Fibroblast of skin of abdomen (primary cell): Measurements from ENCODE around the gene MT1A.

Experiments
- DNase-seq: peaks from one replicate; pipeline ENCODE4 v3.0.0-alpha.2; 2013

The MT1A gene

DNA sequence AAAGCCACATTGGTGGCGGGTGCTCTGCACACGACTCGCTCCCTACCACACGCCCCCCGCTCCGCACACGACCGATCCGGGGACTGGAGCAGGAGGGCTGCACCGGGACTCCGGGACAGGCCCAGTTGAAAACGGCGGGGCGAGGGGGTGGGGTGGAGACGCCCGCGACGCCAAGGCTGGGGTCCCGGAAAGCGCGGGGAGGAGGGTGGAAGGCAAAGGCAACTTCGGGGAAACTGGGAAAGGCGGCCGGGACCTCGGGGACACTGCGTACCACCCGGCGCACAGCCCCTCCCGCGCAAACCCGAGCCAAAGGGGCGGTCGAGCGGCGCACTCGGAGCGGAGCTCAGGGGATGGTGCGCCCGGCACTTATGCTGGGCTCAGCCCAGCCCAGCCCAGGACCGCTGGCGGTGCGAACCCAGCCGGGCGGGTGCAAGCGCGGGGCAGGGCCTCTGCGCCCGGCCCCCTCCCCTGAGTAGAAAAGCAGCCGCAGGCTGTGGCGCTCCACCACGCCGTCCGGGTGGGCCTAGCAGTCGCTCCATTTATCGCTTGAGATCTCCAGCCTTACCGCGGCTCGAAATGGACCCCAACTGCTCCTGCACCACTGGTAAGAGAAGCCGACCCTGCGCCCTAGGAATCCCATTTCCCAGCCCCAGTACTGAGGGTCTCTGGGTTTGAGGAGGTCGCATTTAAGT is 6.2 kb upstream of the MT1A start, which contains the start of gene MT1M:
MT1M (plus strand) TSS at position 504 of the 692 bp plus-strand sequence; CDS start at position 577, 73 bp downstream.
- no peak for DNase-seq

DNA sequence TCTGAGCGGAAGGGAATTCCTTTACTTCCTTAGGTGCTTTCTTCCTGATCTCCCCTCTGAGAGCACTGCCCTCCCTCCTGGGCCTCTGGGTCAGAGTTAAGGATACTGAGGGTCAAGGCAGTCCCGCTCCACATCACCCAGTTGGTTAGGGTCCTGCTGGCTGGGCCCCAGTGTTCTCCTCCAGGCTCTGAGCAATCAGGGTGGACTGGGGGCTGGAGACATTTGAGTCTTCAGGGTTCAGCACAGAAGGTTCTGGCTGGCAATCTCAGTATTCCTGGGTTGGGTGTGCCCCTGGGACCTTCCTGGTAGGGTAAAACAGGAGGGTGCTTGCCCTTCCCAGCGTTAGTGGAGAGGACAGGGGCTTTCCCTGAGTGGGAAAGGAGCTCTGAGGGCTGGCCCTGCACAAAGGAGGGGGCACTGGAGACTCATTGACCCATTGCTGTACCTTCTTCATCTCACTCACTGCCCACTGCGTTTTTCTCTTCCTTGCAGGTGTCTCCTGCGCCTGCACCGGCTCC is 5.6 kb upstream of the MT1A start:
- DNase-seq = no peak

DNA sequence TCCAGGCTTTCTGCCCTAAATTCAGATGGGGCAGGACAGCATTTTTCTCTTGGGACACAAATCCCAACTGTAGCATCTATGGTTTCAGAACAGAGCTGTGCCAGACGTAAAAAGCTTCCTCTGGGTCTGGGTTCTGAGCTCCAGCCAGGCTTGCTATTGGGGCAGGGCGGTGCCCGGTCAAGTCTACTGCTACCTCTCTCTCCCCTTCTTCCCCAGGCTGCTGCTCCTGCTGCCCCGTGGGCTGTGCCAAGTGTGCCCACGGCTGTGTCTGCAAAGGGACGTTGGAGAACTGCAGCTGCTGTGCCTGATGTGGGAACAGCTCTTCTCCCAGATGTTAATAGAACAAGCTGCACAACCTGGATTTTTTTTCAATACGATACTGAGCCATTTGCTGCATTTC is 4.9 kb upstream of the MT1A start:
- DNase-seq = no peak

DNA sequence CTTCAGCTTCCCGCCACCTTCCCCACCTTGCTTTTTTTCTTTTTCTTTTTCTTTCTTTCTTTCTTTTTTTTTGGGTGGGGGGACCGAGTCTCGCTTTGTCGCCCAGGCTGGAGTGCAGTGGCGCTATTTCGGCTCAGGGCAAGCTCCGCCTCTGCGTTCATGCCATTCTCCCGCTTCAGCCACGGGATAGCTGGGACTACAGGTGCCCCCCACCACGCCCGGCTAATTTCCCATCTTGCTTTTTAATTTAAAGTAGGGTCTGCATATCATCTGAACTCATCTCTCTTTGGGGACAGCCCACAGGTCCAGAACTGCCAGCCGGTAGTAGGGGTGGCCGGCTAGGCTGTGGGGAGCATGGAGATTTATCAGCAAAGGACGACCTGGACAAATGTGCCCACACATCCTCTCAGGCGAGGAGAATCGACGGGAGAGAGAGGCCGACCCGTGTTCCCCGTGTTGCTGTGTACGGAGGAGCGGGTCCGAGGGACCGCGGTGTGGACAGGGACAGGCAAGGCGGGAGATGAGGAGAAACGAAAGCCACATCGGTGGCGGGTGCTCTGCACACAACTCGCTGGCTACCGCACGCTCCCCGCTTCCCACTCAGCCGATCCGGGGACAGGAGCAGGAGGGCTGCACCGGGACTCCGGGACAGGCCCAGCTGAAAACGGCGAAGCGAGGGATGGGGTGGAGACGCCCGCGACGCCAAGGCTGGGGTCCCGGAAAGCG is 3.6 kb upstream of the MT1A start:
- DNase-seq = no peak

DNA sequence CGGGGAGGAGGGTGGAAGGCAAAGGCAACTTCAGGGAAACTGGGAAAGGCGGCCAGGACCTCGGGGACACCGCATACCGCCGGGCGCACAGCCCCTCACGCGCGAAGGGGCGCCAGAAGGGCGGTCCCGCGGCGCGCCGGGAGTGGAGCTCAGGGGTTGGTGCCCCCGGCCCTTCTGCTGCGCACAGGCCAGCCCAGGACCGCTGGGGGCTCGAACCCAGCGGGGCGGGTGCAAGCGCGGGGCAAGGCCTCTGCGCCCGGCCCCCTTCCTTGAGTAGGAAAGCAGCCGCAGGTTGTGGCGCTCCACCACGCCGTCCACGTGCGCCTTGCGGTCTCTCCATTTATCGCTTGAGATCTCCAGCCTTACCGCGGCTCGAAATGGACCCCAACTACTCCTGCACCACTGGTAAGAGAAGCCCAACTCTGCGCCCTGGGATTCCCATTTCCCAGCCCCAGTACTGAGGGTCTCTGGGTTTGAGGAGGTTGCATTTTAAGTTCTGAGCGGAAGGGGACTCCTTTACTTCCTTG is 3.0 kb upstream of the MT1A start:
- DNase-seq = no peak

DNA sequence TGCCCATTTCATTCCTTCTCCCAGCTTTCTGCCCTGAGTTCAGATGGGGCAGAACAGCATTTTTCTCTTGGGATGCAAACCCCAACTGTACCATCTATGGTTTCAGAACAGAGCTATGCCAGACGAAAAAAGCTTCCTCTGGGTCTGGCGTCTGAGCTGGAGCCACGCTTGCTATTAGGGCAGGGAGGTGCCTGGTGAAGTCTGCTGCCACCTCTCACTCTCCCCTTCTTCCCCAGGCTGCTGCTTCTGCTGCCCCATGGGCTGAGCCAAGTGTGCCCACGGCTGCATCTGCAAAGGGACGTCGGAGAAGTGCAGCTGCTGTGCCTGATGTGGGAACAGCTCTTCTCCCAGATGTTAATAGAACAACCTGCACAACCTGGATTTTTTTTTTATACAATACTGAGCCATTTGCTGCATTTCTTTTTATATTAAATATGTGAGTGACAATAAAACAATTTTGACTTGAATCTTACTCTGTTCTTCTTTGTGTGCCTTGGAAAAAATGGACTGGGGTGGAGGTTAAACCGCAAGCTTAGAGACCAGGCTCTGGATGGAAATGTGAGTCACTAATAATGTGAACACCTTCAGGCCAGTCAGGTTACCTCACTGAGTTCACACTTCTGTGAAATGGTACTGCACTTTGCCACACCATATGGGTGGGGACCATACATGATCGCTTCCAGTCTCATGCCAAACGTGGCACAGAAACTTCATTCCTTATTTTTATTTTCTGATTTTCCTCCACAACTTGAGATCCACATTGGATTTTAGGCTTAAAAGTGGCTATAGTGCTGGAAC is 1.7 kb upstream of the MT1A start:
- DNase-seq = no peak

DNA sequence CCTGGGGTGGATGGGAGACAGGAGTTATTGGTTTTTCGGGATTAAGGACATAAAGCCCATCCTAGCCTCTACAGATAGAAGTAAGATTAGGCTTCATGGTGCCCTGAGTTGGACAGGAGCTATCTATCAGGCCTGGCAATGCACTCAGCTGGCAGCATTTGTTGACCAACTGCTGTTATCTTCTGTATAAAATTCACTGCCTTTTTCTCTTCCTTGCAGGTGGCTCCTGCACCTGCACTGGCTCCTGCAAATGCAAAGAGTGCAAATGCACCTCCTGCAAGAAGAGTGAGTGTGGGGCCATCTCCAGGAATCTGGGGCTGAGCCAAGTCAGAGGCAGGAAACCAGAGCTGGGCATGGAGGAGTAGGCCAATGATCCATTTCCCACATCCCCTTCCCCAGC is 579 bp downstream of the MT1A start:
- no peak for DNase-seq

DNA sequence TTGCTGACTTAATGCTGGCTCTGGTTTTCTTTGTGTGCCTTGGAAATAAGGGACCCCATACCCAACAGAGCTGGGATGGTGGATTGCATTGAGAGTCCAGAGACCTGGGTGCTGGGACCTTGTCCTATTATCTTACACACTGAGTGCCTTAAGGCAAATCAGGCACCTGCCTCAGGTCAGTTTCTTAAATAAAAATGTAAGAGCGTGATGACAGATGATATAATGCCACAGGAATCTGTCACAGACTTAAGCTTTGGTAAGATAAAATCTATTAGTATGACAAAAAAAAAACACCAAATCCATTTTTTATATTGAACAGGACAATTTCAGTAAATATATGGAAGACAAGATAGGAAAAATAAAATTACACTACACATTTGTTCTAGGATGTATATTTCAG is 1.6 kb downstream of the MT1A start:
- no peak for DNase-seq

DNA sequence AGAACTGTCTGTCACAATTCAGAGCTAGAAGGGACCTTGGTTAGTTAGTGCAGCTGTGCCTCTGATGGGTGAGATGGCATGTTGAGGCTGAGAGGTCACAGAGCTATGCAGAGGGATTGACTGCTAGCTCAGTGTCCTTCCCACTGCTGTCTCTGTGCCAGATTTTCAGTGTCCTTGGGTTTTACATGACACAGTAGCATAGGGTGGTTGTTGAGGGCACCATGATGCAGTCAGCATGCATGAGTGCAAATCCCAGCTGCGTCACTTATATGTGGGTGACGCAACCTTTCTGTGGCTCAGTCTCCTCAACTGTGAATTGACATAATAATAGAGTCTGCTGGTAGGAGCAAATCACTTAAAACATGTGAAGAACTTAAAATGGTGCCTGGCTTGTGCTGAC is 2.7 kb downstream of the MT1A start:
- DNase-seq = no peak

DNA sequence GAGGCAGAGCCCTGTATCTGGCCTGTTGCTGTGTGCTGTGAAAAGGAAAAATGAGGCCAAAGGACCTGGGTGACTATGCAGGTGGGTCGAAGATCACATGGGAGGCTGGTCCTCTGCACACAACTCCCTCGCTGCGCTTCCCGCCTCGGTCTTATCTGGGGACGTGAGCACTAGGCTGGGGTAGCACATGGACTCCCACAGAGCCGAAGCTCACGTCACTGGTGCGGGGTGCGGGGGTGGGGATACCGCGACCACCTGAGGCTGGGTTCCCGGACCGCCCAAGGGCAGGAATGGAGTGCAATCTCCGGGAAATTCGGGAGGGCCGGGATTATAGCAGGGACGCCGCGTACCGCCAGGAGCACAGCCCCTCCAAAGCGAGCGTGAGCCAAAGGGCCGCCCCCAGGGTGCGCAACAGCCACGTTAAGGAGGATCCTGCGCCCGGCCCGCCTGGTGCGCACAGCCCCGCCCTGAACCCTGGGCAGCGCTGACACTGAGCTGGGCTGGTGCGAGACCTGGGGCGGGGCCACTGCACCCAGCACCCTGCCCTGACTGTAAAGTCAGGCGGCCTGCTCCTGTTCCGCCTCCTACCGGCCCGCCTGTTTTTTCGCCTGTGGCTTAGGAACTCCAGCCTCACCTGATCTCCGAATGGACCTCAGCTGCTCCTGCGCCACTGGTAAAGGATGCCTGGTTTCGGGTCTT is 4.8 kb downstream of the MT1A start:
- no peak for DNase-seq

DNA sequence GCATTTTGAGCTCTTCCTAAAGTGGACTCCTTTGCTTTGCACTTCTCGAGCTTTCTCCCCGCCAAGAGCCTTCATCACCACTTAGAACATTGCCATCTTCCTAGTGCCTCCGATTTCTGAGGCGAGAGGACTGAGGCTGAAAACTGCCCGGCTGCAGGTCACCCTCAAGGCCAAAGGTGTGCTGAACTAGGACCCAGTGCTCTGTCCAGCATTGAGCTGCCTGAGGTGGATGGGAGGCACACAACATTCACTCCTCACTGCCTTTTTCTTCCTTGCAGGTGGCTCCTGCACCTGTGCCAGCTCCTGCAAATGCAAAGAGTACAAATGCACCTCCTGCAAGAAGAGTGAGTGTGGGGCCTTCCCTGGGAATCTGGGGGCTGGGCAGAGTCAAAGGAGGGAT is 5.4 kb downstream of the MT1A start:
- no peak for DNase-seq

DNA sequence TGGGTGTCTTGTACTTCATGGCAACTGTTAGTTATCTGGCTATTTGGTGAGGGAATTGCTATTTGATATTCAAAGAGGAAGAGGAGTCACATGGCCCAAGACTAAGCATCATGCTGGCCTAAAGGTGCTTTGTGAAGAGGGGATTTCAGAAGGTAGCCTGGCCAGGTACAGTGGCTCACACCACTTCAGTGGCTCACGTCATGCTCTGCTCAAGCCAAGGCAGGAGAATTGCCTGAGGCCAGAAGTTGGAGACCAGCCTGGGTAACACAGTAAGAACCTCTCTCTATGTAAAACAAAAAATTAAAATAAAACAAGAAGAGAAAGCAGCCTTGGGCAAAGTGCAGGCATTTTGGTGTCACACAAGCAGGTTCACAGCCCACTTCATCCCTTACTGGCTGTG is 6.8 kb downstream of the MT1A start:
- no peak for DNase-seq

DNA sequence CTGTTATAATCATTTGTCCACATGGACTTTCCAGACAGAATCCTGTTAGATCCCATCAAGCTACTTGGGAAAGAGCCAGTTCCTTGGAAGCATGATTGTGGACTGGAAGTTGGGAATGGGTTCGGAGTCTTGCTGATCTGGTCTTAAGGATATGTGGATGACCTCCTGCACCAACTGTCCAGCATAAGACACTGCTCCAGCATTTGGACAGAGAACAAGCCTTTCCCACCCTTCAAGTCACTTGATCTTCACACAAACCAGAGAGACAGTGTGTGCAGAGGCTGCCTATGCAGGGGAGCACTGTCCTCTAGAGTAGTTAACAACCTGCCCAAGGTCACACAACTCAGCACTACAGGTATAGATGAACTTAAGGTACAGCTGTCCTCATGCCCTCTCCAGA is 7.4 kb downstream of the MT1A start:
- DNase-seq = no peak

DNA sequence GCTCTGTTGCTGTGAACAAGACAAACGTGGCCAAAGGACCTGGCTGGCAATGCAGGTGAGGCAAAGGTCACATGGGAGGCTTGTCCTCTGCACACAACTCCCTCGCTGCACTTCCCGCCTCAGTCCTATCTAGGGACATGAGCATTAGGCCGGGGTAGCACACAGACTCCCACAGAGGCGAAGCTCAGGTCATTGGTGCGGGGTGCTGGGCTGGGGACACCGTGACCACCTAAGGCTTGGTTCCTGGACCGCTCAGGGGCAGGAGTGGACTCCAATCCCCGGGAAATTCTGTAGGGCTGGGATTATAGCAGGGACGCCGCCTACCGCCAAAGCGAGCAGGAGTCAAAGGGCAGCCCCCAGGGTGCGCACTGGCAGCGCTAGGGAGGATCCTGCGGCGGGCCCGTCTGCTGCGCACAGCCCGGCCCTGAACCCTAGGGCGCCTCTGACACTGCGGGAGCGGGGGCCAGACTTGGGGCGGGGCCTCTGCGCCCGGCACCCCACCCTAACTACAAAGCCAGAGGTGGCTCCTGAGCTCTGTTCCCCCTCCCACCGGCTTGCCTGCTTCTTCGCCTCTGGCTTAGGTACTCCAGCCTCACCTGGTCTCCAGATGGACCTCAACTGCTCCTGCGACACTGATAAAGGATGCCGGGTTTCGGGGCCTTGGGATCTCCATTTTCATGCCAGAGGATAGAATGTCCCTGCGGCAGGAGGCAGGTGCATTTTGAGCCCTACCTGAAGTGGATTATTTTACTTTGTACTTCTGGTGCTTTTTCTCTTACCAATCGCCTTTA is 9.4 kb downstream of the MT1A start:
- no peak for DNase-seq

DNA sequence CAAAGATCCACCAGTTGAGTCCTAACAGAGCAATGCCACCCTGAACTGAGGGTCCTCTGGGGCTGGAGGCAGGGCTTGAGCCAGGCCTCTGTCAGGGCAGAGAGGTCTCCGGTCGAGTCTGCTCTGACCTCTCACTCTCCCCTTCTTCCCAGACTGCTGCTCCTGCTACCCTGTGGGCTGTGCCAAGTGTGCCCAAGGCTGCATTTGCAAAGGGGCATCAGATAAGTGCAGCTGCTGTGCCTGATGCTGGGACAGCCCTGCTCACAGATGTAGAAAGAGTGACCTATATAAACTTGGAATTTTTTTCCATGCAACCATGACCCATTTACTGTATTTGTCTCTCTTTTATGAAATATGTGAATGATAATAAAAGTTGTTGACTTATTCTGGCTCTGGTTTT is 10.8 kb downstream of the MT1A start:
- DNase-seq = no peak

DNA sequence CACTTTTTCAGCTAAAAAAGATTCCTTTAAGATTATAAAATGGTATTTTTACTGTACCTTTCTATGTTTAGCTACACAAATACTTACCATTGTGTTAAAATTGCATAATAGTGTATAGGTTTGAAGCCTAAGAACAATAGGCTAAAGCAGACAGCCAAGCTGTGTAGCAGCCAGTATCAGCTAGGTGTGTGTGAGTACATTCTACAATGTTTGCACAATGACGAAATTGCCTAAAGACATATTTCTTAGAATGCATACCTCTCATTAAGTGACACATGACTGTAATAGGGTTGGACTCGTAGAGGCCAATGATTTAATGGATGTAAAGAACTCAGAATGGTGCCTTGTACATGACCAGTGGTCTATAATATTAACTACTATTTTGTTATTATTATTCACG is 11.4 kb downstream of the MT1A start:
- DNase-seq = no peak

DNA sequence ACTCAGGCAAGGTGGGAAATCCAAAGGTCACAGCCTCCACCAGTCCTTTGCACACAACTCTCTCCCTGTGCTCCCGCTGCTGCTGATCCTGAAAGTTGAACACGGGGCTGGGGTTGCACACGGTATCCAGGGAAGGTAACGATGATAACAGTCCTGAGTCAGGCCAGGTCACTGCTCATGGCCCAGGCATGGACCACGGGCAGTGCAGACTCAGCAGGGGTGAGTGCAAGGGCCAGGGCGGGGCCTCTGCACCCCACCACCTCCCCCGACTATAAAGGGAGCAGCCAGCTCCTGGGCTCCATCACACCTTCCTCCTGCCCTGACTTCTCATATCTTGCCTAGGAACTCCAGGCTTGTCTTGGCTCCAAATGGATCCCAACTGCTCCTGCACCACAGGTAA is 13.1 kb downstream of the MT1A start, which contains the start of gene MT1B:
MT1B (plus strand) TSS at position 301 of the 400 bp plus-strand sequence; CDS start at position 369, 68 bp downstream.
- DNase-seq = no peak

DNA sequence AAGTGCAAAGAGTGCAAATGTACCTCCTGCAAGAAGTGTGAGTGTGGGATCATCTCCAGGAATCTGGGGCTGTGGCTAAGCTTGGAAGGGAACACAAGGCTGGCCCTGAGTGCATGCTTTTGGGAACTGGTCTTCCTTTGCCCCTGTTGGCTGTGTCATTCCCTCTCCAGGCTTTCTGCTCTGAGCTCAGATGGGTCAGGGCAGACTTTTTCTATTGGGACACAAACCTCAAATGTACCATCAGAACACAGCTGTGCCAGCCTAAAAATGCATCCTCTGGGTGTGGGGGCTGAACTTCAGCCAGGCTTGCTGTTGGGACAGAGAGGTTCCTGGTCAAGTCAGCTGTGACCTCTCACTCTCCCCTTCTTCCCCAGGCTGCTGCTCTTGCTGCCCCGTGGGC is 14.1 kb downstream of the MT1A start:
- DNase-seq = no peak

DNA sequence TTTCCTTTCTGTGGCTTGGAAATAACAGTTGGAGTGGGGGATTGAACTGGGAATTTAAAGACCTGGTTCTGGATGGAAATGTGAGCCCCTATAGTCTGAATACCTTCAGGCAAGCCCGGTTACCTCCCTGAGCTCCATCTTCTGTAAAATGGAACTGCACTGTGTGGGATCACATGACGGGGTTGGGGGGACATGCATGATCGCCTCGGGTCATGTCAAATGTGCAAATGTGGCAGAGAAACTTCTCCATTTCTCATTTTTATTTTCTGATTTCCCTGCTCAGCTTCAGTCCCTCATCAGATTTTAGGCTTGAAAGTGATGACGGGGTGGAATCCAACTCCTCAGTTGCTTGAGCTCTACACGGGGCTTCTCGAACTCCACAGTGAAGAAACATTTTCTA is 14.8 kb downstream of the MT1A start:
- DNase-seq = no peak

DNA sequence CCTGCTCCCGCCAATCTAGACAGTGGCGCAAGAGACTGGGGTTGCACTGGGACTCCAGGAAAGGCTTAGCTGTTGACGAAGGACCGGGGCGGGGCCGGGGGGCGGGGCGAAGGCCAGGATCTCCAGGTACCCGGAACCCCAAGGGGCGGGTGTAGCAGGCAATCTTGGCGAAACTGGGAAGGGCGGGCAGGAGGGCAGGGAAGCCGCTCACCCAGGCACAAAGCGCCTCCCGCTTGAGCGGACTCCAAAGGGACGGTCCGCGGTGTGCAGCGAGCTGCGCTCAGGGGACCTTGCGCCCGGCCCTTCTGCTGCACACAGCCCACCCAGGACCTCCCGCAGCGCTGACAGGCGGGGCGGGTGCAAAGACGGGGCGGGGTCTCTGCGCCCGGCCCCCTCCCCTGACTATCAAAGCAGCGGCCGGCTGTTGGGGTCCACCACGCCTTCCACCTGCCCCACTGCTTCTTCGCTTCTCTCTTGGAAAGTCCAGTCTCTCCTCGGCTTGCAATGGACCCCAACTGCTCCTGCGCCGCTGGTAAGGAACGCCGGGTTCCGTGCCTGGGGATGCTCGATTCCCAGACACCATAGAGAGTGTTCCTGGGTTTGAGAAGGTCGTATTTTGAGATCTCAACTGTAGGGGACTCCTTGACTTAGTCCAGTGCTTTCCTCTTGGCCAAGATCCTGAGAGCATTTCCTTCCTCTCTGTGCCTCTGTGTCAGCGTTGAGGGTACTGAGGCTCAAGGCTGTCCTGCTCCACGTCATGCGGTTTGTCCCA is 19.3 kb downstream of the MT1A start, which contains the start of gene MT1F:
MT1F (plus strand) TSS at position 405 of the 772 bp plus-strand sequence; CDS start at position 505, 100 bp downstream.
- DNase-seq = no peak
